ENCODE results near the gene MIER1. TPM values are rescaled to one million over a fixed set of nuclear protein-coding genes. Genes with fewer than 3 reads are reported as not detected.
"Not testable (repeated sequence)": the region's sequence is repeated elsewhere in the genome, so short reads cannot be mapped to it uniquely, and the experiment has no call there.

MIER1 gene
- total RNA-seq: 10 to 100 TPM; 30.9 to 55.5 (median 34.9) TPM

- ATAC-seq (ENCODE audit: low FRiP score) (peak; percentile 98), DNase-seq (ENCODE audit: low spot score) (peak; percentile 88)
- TF ChIP-seq, protein P1, sequence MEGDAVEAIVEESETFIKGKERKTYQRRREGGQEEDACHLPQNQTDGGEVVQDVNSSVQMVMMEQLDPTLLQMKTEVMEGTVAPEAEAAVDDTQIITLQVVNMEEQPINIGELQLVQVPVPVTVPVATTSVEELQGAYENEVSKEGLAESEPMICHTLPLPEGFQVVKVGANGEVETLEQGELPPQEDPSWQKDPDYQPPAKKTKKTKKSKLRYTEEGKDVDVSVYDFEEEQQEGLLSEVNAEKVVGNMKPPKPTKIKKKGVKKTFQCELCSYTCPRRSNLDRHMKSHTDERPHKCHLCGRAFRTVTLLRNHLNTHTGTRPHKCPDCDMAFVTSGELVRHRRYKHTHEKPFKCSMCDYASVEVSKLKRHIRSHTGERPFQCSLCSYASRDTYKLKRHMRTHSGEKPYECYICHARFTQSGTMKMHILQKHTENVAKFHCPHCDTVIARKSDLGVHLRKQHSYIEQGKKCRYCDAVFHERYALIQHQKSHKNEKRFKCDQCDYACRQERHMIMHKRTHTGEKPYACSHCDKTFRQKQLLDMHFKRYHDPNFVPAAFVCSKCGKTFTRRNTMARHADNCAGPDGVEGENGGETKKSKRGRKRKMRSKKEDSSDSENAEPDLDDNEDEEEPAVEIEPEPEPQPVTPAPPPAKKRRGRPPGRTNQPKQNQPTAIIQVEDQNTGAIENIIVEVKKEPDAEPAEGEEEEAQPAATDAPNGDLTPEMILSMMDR (IDR thresholded peaks at IDR 0.05): no peak
These were observed at the start of gene MIER1, which contains the start of gene DNAI4 for GRCh38 chr1:66924756-66925557. Gene MIER1 (plus strand): TSS chr1:66924990. CDS start chr1:66925029, 39 bp downstream. Gene DNAI4 (minus strand): TSS chr1:66924856. CDS start chr1:66924831, 25 bp downstream.

DNA sequence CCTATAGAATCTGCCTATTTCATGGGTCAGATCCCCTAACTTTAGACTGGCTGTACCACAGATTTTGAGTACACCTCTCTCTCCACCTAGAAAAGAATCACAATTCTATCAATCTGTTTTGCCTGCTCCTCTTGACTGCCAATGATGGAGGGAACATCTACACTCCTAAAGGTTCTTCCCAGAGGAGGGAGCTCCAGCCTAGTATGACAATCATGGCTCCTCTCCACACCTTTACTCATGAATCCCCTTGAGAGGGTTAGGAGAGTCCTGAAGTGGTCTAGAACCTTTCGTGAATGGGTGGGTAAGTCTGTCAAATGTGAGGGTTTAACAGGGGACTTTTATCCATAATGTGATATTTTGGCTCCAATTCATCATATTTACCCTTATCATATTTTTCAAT, 48.1 kb upstream of the MIER1 start:
- ATAC-seq (ENCODE audit: low FRiP score) (no peak), DNase-seq (ENCODE audit: low spot score) (no peak)
- TF ChIP-seq, protein P1 (IDR thresholded peaks at IDR 0.05): no peak

DNA sequence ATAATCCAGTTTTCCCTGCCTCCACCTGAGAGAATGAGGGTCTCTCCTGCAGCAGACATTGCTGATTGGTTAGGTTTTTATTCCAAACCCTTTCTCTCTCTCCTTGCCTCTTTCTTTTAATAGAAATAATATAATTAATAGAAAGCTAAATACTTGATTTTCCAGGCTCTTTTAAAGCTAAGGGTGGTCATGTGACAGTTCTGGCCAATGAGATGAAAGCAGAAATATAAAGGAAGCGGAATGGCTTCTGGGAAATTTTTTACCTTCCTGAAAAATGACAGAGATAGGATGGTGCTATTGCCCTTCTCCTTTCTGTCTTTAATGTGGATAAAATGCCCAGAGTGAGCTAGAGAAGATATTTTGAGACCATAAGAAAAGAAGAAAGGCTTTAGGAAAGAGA, 35.8 kb upstream of the MIER1 start:
- DNase-seq (ENCODE audit: low spot score) (no peak), ATAC-seq (ENCODE audit: low FRiP score) (no peak)
- TF ChIP-seq, protein P1 (IDR thresholded peaks at IDR 0.05): no peak

GRCh38 chr1:66890621-66891020, 34.2 kb upstream of the MIER1 start:
- ATAC-seq (ENCODE audit: low FRiP score): no peak
- DNase-seq (ENCODE audit: low spot score): no peak
- TF ChIP-seq, protein P1 (IDR thresholded peaks at IDR 0.05): no peak

DNA sequence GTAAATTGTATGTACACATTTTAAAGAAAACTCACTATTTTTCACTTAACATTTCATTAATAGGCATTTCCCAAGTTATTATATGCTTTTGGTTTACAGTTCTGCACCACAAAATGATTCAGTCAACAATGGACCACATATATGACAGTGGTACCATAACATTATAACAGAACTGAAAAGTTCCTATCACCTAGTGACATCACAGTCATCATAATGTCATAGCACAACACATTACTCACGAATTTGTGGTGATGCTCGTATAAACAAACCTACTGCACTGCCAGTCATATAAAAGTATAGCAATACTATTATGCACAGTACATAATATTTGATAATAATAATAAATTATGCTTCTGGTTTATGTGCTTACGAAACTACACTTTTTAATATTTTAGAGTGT, 31.1 kb upstream of the MIER1 start:
- ATAC-seq (ENCODE audit: low FRiP score) (no peak), DNase-seq (ENCODE audit: low spot score) (no peak)
- TF ChIP-seq, protein P1 (IDR thresholded peaks at IDR 0.05): no peak

DNA sequence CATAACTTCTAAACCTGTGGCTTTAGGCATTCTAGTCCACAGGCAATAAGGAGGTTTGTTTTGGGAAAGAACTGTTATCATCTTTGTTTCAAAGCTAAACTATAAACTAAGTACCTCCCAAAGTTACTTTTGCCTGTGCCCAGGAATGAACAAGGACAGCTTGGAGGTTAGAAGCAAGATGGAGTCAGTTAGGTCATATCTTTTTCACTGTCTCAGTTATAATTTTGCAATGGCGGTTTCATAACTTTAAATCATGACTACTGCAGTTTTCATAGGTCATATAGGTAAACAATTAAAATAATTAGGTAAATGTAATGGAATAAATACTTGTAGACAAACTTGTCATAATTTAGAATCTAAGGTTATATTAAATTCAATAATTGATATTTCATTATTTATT, 9.6 kb upstream of the MIER1 start:
- ATAC-seq (ENCODE audit: low FRiP score); DNase-seq (ENCODE audit: low spot score): not testable (repeated sequence)

DNA sequence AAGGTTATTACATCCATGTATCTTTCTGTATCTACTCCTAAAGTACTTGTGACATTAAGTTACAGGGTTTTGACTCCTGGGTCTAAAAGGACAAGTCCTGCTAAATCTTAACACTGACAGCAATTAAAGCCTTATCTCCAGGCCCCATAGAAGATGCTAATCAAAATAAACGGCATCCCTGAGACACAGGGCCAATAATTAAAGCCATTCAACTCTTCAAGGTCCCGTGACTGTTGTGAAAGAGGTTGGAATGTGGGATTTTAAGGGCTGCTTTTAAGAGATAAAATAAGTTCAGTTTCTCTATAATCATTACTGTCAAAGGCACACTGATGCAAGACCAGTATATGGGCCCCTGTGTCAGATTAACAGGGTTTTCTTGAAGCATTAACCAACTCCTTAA, 8.5 kb upstream of the MIER1 start:
- ATAC-seq (ENCODE audit: low FRiP score) (no peak), DNase-seq (ENCODE audit: low spot score) (no peak)
- TF ChIP-seq, protein P1 (IDR thresholded peaks at IDR 0.05): no peak

Measured in omental fat pad (tissue), 4 donors.